ENCODE measurements around the gene TTYH2. TPM values are rescaled to one million over a fixed set of nuclear protein-coding genes. Genes with fewer than 3 reads are reported as not detected.

Gene TTYH2
- total RNA-seq, 3 donors from 2014 or later = 4.2 to 5.9 (median 5.6) TPM

GRCh38 chr17:74214484-74215341, 1.3 kb downstream of the TTYH2 start:
- Histone ChIP-seq H3K27ac (peak overlapping the region in 1 of 2 donors; percentile 70), H3K36me3 (no peaks in the 10 kb centered on the region), H3K27me3 (no peaks in the 10 kb centered on the region), H3K9me3 (no peaks in the 10 kb centered on the region), H3K4me1 (peaks cover 4 to 17% of the 10 kb centered on the region in 2 donors), H3K4me3 (peak overlapping the region; percentile 45 to 75 (median 62))
- no peak for DNase-seq (ENCODE audit: low spot score in 2 of 2)
- TF ChIP-seq POLR2AphosphoS5 (IDR thresholded peaks at IDR 0.05) (no peak), POLR2A (IDR thresholded peaks at IDR 0.05) (no peak), CTCF (IDR thresholded peaks at IDR 0.05) (no peak)
- intact Hi-C loops (cut with DNase I; ENCODE audit: low total_unique reads) = no loop called here

DNA sequence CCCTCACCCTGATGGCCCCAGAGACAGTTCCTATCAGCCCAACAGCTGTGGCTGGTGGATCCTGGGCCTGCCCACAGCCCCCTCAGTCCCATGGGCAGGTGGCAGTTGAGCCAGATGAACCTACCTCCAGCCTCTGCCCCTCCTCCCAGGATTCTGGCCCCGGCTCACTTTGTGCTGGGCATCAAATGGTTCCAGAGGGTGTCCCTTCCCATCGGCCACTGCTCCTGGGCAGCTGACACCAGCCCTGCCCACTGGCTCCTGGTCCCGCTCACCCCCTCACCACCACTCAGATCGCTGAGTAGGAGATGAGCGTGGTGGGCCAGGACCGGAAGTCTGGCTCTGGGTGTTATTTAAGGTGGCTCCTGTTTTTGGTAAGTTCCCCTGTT, 2.0 kb downstream of the TTYH2 start:
- no peaks in the 10 kb centered on the region for H3K9me3 ChIP-seq
- no peak overlapping the region for H3K4me3 ChIP-seq
- no peaks in the 10 kb centered on the region for H3K36me3 ChIP-seq
- intact Hi-C loops (cut with DNase I; ENCODE audit: low total_unique reads) = no loop called here
- no peak for TF ChIP-seq POLR2A (IDR thresholded peaks at IDR 0.05)
- no peak for TF ChIP-seq CTCF (IDR thresholded peaks at IDR 0.05)
- H3K27ac ChIP-seq = no peak overlapping the region
- peaks cover 4 to 17% of the 10 kb centered on the region in 2 donors for H3K4me1 ChIP-seq
- H3K27me3 ChIP-seq = no peaks in the 10 kb centered on the region
- no peak for DNase-seq (ENCODE audit: low spot score in 2 of 2)

DNA sequence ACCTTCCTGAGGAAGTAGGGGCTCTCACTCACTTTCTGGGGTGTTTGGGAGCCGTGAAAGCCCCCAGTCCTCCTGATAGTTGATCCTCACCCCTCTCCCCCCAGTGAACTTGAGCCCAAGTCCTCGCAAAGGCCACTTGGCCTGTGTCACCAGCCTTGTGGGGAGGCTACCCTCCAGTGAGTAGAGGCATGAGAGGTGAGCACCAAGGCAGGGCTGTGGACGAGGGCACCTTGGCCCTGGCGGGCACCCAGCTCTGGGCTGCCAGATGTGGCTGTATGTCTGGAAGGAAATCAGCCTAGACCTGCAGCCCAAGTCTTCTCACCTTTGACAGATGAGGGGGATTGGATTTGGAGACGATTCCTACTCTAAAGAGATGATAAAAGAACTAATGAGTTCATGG, 3.1 kb downstream of the TTYH2 start:
- intact Hi-C loops (cut with DNase I; ENCODE audit: low total_unique reads) = no loop called here
- Histone ChIP-seq H3K4me1 (peaks cover 4 to 12% of the 10 kb centered on the region in 2 donors), H3K9me3 (no peaks in the 10 kb centered on the region), H3K36me3 (no peaks in the 10 kb centered on the region), H3K27ac (no peak overlapping the region), H3K4me3 (no peak overlapping the region), H3K27me3 (no peaks in the 10 kb centered on the region)
- TF ChIP-seq POLR2A (IDR thresholded peaks at IDR 0.05) (no peak), CTCF (IDR thresholded peaks at IDR 0.05) (no peak), POLR2AphosphoS5 (IDR thresholded peaks at IDR 0.05) (no peak)
- DNase-seq (ENCODE audit: low spot score in 2 of 2) = no peak

DNA sequence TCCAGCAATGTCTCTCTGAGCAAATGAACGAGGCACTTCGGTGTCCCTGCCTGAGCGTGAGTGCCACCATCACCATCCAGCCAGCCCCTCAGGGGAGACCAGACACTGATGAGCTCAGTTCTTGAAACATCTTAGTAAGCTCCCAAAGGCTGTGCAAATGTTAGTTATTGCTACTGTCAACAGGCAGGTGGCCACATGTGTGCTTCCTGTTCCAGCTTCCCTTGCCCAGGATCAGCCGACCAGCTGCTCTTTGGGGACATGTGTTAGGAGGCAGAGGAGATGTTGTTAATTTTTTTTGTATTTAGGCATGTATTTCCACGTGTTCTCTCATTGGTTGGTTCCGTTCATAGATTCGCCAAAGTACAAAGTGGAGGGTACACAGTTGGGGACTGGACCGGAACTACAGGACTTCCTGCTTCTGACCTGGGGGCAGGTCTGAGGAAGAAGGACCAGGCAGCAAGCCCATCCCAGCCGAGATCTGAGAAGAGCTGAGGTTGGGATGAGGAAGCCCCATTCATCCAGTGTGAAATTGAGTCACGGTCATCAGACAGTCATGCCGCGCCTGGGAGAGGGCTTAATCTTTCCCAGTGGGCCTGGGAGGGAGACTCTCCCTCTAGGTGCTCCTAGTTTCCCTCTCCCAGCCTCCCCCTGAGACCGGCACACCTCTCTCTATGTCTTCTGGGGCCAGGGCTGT, 3.8 kb downstream of the TTYH2 start:
- no peak for DNase-seq (ENCODE audit: low spot score in 2 of 2)
- Histone ChIP-seq H3K9me3 (no peaks in the 10 kb centered on the region), H3K4me1 (peaks cover 0 to 5% of the 10 kb centered on the region in 2 donors), H3K27me3 (no peaks in the 10 kb centered on the region), H3K27ac (no peak overlapping the region), H3K36me3 (no peaks in the 10 kb centered on the region), H3K4me3 (no peak overlapping the region)
- no peak for TF ChIP-seq POLR2AphosphoS5 (IDR thresholded peaks at IDR 0.05)
- no peak for TF ChIP-seq POLR2A (IDR thresholded peaks at IDR 0.05)
- no peak for TF ChIP-seq CTCF (IDR thresholded peaks at IDR 0.05)
- intact Hi-C loops (cut with DNase I; ENCODE audit: low total_unique reads) = no loop called here

DNA sequence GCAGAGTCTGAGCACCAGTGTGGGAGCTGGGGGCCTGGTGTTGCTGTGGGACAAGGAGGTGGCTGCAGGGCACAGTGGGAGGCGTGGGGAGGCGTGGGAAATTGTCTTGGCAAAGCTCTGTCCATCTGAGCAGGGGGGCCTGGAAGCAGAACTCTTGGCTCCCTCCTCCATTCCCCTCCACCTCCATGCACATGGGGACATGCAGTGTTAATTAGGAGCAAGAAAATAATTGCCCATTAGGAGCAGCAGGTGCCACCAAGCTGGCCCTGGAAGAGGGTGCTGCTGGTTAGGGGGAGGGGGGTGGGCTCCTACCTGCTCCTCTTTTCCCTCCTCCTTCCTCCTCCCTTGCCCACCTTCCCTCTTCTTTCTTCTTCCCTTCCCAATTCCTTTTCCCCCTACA, 4.5 kb downstream of the TTYH2 start:
- Histone ChIP-seq H3K27ac (no peak overlapping the region), H3K9me3 (no peaks in the 10 kb centered on the region), H3K4me1 (no peaks in the 10 kb centered on the region), H3K36me3 (no peaks in the 10 kb centered on the region), H3K4me3 (no peak overlapping the region), H3K27me3 (no peaks in the 10 kb centered on the region)
- no peak for DNase-seq (ENCODE audit: low spot score in 2 of 2)
- no peak for TF ChIP-seq CTCF (IDR thresholded peaks at IDR 0.05)
- no peak for TF ChIP-seq POLR2A (IDR thresholded peaks at IDR 0.05)
- TF ChIP-seq POLR2AphosphoS5 (IDR thresholded peaks at IDR 0.05) = no peak
- intact Hi-C loops (cut with DNase I; ENCODE audit: low total_unique reads) = no loop called here

All from breast epithelium (tissue), 4 donors.